GM19372 (cell line): ENCODE data around the gene SHKBP1.
"Not testable (repeated sequence)": the region's sequence is repeated elsewhere in the genome, so short reads cannot be mapped to it uniquely, and the experiment has no call there.

Source experiments
- ATAC-seq: cut with Tn5 transposase; IDR thresholded peaks from one replicate; pipeline ENCODE4 v1.9.1; 2021; ENCODE audit warnings: mild to moderate bottlenecking, low read depth, moderate library complexity; ENCODE audit not compliant: unreplicated experiment

SHKBP1 gene

GRCh38 chr19:40555978-40556689, 20.5 kb upstream of the SHKBP1 start:
- no peak for ATAC-seq

DNA sequence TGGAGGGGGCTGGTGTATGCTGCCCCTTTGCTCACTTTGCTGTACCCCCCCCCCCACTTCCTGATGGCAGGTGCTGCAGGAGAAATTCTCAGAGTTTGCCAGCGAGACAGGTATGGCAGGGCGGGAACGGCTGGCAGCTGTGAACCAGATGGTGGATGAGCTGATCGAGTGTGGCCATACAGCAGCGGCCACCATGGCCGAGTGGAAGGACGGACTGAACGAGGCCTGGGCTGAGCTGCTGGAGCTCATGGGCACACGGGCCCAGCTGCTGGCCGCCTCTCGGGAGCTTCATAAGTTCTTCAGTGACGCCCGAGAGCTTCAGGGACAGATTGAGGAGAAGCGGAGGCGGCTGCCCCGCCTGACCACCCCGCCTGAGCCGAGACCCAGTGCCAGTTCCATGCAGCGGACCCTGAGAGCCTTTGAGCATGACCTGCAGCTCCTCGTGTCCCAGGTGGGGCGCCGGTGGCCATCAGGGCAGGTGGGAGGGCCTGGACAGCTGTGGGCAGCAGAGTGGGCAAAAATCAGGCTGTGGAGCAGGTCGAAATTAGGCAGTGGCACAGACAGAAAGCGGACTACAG, 19.6 kb upstream of the SHKBP1 start:
- no peak for ATAC-seq

- ATAC-seq, result no peak
Measured at GRCh38 chr19:40559394-40559793, 17.3 kb upstream of the SHKBP1 start.

DNA sequence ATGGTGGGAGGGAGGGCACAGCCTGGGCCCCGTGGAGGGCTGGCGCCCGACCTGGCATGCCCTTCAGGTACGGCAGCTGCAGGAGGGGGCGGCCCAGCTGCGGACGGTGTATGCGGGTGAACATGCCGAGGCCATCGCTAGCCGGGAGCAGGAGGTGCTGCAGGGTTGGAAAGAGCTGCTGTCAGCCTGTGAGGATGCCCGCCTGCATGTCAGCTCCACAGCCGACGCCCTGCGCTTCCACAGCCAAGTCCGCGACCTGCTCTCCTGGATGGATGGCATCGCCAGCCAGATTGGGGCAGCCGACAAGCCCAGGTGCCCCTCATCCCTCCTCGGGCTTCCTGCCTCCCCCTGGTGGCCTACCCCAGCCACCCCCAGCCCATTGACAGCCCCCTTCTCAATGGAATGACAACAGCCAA, 16.6 kb upstream of the SHKBP1 start:
- ATAC-seq, result no peak

- no peak for ATAC-seq
Measured at GRCh38 chr19:40561947-40562346, 14.7 kb upstream of the SHKBP1 start.

GRCh38 chr19:40564535-40564934, 12.1 kb upstream of the SHKBP1 start:
- not testable (repeated sequence) for ATAC-seq

DNA sequence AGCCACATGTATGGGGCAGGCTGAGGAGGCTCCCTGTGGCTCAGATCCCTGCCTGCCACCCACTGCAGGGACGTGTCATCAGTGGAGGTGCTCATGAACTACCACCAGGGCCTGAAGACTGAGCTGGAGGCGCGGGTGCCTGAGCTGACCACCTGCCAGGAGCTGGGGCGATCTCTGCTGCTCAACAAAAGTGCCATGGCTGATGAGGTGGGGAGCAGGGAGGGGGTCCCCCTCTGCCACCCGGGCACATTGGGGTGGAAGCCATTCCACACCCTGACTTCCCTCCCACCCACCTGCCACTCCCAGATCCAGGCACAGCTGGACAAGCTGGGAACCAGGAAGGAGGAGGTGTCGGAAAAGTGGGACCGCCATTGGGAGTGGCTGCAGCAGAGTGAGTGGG, 11.3 kb upstream of the SHKBP1 start:
- no peak for ATAC-seq

- no peak for ATAC-seq
Measured at GRCh38 chr19:40565910-40566495, 10.7 kb upstream of the SHKBP1 start.

DNA sequence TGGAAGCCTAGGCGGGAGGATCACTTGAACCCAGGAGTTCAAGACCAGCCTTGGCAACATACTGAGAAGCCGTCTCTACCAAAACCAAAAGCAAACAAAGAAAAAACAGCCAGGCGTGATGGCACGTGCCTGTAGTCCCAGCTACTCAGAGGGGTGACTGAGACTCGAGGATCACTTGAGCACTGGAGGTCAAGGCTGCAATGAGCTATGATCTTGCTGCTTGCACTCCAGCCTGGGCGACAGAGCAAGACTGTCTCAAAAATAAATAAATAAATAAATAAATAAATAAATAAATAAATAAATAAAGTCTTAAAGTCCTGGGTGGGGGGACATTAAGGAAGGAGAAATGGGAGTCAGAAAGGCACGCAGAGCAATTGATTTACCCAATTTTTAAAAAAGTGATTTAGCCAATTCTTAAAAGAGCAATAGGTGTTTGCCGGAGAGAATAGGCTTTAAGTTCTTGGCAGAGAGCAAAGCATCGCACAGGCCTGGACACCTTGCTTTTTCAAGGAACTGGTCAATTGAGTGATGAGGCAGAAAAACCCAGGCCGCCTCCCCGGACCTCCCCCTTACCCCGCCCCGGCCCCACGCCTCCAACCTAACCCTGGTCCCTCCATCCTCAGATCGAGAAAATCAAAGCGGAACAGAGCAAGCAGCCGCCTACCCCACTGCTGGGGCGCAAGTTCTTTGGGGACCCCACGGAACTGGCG, 9.5 kb upstream of the SHKBP1 start:
- no peak for ATAC-seq

DNA sequence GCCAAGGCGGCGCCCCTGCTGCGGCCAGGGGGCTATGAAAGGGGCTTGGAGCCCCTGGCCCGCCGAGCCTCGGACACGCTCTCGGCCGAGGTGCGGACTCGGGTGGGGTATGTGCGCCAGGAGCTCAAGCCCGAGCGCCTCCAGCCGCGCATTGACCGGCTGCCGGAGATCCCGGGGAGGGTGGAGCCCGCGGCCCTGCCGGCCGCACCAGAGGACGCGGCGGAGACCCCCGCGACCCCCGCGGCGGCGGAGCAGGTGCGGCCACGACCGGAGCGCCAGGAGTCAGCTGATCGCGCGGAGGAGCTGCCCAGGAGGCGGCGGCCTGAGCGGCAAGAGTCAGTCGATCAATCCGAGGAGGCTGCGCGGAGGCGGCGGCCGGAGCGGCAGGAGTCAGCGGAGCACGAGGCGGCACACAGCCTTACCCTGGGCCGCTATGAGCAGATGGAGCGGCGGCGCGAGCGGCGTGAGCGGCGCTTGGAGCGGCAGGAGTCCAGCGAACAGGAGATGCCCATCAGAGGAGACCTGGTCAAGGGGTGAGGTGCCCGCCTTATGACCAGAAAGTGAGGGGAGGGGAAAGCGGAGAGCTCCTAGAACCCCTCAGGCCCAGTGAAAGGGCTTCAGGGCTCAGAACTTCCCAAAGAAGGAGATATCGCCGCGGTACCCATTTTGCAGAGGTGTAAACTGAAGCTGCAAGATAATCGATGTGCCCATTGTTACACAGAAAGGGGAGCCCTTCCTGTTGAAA, 8.8 kb upstream of the SHKBP1 start:
- ATAC-seq, result no peak

DNA sequence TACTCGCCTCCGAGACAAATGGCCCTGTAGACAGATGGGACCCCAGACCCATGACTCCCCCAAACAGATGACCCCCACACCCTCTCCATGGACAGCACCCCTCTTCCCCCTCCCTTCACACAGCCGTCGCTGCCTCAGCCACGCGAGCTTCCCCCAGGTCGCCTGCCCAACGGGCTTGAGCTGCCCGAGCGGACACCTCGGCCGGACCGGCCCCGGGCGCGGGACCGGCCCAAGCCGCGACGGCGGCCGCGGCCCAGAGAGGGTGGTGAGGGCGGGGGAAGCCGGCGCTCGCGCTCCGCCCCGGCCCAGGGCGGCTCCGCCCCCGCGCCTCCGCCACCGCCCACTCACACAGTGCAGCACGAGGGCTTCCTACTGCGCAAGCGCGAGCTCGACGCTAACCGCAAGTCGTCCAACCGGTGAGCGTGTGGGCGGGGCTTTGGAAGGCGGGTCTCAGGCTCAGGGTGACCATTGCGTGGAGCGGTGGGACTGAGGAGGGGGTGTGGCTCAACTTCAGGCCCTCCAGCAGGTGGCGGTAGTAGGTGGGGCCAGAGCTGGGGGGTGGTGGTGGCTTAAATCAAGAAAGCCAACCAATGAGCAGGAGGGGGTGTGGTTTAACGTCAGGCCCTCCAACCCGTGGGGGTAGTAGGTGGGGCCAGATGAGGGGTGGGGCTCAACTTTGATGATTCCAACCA, 6.2 kb upstream of the SHKBP1 start:
- peak; percentile 81 for ATAC-seq

DNA sequence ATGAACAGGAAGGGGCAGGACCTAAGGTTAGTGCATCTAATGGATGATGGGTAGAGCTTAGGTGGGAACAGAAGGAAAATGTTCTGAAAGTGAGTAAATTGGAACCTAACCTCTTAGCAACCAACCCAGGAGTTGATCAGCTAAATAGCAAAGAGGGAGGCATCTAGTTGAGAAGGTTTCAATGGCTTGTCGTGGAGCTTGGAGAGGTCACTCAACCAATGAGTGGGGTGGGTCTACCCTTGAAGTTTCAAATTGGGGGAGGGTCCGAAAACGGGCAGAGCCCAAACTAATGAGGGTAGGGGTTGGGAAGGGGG, 5.7 kb upstream of the SHKBP1 start:
- ATAC-seq, result no peak

DNA sequence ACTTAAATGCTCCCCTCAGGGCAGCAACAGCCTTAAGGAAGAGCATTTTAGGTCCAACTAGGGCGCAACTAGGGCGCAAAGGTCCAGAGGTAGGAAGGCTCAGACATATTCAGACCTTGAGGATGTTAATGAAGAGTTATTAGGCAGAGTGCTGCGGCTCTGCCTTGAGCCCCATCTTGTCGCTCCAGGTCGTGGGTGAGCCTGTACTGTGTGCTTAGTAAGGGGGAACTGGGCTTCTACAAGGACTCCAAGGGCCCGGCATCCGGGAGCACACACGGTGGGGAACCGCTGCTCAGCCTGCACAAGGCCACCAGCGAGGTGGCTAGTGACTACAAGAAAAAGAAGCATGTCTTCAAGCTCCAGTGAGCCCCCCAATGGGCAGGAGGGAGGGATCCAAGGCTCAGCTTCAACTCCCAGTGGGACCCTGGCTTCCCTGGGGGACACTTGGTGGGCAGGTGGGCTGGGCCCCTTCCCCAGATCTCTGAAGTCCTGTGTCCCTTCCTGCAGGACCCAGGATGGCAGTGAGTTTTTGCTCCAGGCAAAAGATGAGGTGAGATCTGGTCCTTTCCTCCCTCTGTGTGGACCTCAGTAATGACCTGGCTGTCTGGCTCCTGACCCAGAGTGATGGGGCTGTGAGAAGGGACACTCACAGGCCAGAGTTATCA, 4.7 kb upstream of the SHKBP1 start:
- no peak for ATAC-seq

DNA sequence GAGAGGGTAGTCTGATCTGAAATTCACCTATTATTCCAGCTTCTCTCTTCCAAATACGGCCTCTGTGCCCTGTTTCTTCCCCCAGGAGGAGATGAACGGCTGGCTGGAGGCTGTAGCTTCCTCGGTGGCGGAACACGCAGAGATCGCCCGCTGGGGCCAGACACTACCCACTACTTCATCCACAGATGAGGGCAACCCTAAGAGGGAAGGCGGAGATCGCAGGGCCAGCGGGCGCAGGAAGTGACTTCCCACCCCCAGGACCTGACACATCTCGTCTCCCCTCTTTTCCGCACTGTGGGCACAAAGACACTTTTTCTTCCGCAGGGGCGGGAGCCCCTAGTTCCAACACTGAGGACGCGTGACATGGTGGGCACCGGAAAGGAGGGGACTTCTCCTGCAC, 1.3 kb upstream of the SHKBP1 start:
- no peak for ATAC-seq

DNA sequence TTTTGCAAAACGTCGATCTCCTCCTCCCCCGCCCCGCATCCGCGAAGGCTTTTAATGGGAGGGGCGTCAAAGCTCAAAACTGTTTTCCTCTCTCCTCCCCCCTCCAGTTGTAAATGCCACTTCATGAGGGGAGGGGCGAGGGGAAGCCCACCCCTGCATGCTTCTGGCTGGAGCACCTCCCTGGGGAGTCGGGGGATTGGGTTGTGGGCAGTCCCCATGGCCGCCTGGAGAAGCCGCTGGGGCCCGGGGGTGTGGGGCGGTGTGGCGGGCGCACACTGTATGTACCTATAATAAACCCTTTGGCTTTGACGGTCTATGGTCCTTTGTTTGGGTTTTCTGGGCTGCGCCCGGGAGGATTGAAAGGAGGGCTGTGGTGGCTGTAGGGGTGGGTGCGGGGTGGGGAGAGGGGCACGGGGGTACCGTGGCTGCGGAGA, 505 bp upstream of the SHKBP1 start:
- ATAC-seq, result peak; percentile 33

- ATAC-seq, result no peak
Measured at GRCh38 chr19:40578442-40578908, 1.8 kb downstream of the SHKBP1 start.

DNA sequence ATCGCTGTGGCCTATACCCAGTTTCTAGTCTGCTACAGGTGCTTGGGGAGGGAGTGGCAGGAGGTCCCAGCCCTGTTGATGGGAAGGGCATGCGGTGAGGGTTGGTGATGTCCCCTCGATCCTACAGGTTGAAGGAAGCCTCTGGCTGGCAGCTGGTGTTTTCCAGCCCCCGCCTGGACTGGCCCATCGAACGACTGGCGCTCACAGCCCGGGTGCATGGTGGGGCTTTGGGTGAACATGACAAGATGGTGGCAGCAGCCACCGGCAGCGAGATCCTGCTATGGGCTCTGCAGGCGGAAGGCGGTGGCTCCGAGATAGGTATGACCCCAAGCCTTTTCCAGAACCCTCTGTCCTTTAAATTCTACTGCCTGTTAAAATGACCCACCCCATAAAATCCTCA, 3.9 kb downstream of the SHKBP1 start:
- no peak for ATAC-seq

- no peak for ATAC-seq
Measured at GRCh38 chr19:40581531-40581930, 4.9 kb downstream of the SHKBP1 start.

- ATAC-seq, result no peak
Measured at GRCh38 chr19:40582467-40582866, 5.8 kb downstream of the SHKBP1 start.

- no peak for ATAC-seq
Measured at GRCh38 chr19:40583283-40583682, 6.6 kb downstream of the SHKBP1 start.
